Hepatocyte (in vitro differentiated cells): Measurements from ENCODE around the gene LRGUK. TPM values are rescaled to one million over a fixed set of nuclear protein-coding genes. Genes with fewer than 3 reads are reported as not detected.

ENCODE experiments used
- DNase-seq: peaks from one replicate; pipeline ENCODE4 v3.0.0-alpha.2; 2016; ENCODE audit warnings: low spot score
- H2AFZ ChIP-seq: fragments of 200-600 bp; sonication (generic); 2 replicates; pipeline ENCODE4 v1.6.0; 2016; ENCODE audit warnings: antibody characterized with exemption, mild to moderate bottlenecking
- H3K27ac ChIP-seq: fragments of 200-600 bp; sonication (generic); 2 replicates; pipeline ENCODE4 v1.5.1; 2016; ENCODE audit warnings: mild to moderate bottlenecking
- H3K27me3 ChIP-seq: fragments of 200-600 bp; sonication (generic); 2 replicates; pipeline ENCODE4 v1.6.1; 2016
- H3K36me3 ChIP-seq: fragments of 200-600 bp; sonication (generic); replicated peaks from 2 replicates; pipeline ENCODE4 v1.5.1; 2016; ENCODE audit warnings: low read depth; ENCODE audit not compliant: insufficient read depth
- H3K4me1 ChIP-seq: fragments of 200-600 bp; sonication (generic); 2 replicates; pipeline ENCODE4 v1.5.1; 2016; ENCODE audit warnings: mild to moderate bottlenecking, moderate library complexity; ENCODE audit not compliant: insufficient read depth
- H3K4me2 ChIP-seq: fragments of 200-600 bp; sonication (generic); 2 replicates; pipeline ENCODE4 v1.6.0; 2016
- H3K4me3 ChIP-seq: fragments of 200-600 bp; sonication (generic); 2 replicates; pipeline ENCODE4 v1.5.1; 2016; ENCODE audit warnings: mild to moderate bottlenecking
- H3K79me2 ChIP-seq: fragments of 200-600 bp; sonication (generic); 2 replicates; pipeline ENCODE4 v1.6.0; 2017; ENCODE audit warnings: mild to moderate bottlenecking
- H3K9me2 ChIP-seq: fragments of 200-600 bp; sonication (generic); replicated peaks from 2 replicates; pipeline ENCODE4 v1.6.0; 2017; ENCODE audit warnings: mild to moderate bottlenecking; ENCODE audit not compliant: insufficient read depth
- H3K9me3 ChIP-seq: fragments of 200-600 bp; sonication (generic); 2 replicates; pipeline ENCODE4 v1.5.1; 2016; ENCODE audit warnings: low read depth, mild to moderate bottlenecking
- H4K20me1 ChIP-seq: fragments of 200-600 bp; sonication (generic); 2 replicates; pipeline ENCODE4 v1.6.0; 2016; ENCODE audit warnings: mild to moderate bottlenecking; ENCODE audit not compliant: insufficient read depth, poor library complexity, severe bottlenecking
- EZH2 ChIP-seq: fragments of 200-600 bp; sonication (generic); IDR thresholded peaks from 2 replicates; pipeline ENCODE4 v1.6.1; 2016; ENCODE audit warnings: antibody characterized with exemption, mild to moderate bottlenecking, borderline replicate concordance
- EZH2phosphoT487 ChIP-seq: fragments of 200-600 bp; sonication (generic); IDR thresholded peaks from one replicate; pipeline ENCODE4 v1.6.1; 2018; ENCODE audit warnings: antibody characterized with exemption, mild to moderate bottlenecking, low read depth, moderate library complexity; ENCODE audit not compliant: unreplicated experiment, severe bottlenecking
- WGBS: methylation state at CpG from one replicate; pipeline ENCODE4 v1.1.6; 2016; ENCODE audit warnings: low lambda C conversion rate; ENCODE audit errors: missing lambda C conversion rate; 5-methylcytosine and 5-hydroxymethylcytosine counted together
- polyA plus RNA-seq: library from polyadenylated mRNA; unstranded; fragments of >200 nt; fragmentation: Nextera tagmentation; extraction: Ambion mirVana; gene quantifications from 2 replicates; pipeline ENCODE4 v1.2.1, GENCODE V29; 2016
- total RNA-seq: library from RNA; depleted of rRNA; stranded (reverse); fragments of >200 nt; gene quantifications from 2 replicates; pipeline ENCODE4 v1.2.3, GENCODE V29; 2014
- TF ChIP-seq, protein P1 (sequence below): fragments of 200-600 bp; sonication (generic); IDR thresholded peaks from 2 replicates; pipeline ENCODE4 v1.5.1; 2016; ENCODE audit warnings: antibody characterized with exemption, mild to moderate bottlenecking; ENCODE audit not compliant: poor library complexity

The LRGUK gene
- total and polyA plus RNA-seq, 2 experiments from 2014 or later = 0.73 TPM; not detected in 1

- Histone ChIP-seq H3K9me2 (no peaks in the 10 kb centered on the region), H3K4me2 (no peak overlapping the region), H4K20me1 (no peaks in the 10 kb centered on the region), H3K4me3 (no peak overlapping the region), H3K27me3 (peaks cover 6% of the 10 kb centered on the region), H3K27ac (no peak overlapping the region), H3K79me2 (no peaks in the 10 kb centered on the region), H3K36me3 (no peaks in the 10 kb centered on the region), H3K4me1 (no peaks in the 10 kb centered on the region), H2AFZ (no peak overlapping the region), H3K9me3 (no peaks in the 10 kb centered on the region)
- DNase-seq = no peak
- 91% methylated on average over 2 of the region's 2 CpGs for WGBS
- no peak for TF ChIP-seq EZH2phosphoT487
- TF ChIP-seq EZH2 = no peak
- TF ChIP-seq, protein P1, sequence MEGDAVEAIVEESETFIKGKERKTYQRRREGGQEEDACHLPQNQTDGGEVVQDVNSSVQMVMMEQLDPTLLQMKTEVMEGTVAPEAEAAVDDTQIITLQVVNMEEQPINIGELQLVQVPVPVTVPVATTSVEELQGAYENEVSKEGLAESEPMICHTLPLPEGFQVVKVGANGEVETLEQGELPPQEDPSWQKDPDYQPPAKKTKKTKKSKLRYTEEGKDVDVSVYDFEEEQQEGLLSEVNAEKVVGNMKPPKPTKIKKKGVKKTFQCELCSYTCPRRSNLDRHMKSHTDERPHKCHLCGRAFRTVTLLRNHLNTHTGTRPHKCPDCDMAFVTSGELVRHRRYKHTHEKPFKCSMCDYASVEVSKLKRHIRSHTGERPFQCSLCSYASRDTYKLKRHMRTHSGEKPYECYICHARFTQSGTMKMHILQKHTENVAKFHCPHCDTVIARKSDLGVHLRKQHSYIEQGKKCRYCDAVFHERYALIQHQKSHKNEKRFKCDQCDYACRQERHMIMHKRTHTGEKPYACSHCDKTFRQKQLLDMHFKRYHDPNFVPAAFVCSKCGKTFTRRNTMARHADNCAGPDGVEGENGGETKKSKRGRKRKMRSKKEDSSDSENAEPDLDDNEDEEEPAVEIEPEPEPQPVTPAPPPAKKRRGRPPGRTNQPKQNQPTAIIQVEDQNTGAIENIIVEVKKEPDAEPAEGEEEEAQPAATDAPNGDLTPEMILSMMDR = no peak
These were observed 153.4 kb downstream of the LRGUK start for GRCh38 chr7:134280508-134280907.

DNA sequence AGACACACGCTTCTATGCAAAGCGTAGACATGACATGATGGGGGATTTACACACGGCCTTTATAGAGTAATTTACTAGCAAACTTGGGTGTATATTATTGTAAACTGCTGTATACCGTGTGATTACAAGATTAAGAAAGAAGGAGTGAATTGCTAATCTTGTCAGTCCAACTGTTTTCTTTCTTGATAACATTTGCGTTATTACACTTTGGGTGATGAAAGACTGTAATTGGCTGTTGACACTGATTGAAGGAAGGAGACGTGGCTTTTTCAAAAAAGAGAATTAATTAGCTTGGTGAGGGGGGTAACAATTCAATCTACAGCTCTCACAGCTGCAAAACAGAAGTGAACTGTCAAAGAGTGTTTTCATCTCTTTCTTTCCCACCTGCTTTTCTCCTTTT lies 156.9 kb downstream of the LRGUK start:
- no peak overlapping the region for H3K4me2 ChIP-seq
- no peak for DNase-seq
- TF ChIP-seq EZH2phosphoT487 (no peak), EZH2 (no peak)
- TF ChIP-seq, protein P1 = no peak
- H3K4me1 ChIP-seq = no peaks in the 10 kb centered on the region
- no peaks in the 10 kb centered on the region for H3K36me3 ChIP-seq
- 77% methylated on average over 6 of the region's 6 CpGs for WGBS
- no peaks in the 10 kb centered on the region for H4K20me1 ChIP-seq
- H3K9me2 ChIP-seq = no peaks in the 10 kb centered on the region
- no peaks in the 10 kb centered on the region for H3K9me3 ChIP-seq
- no peak overlapping the region for H2AFZ ChIP-seq
- no peaks in the 10 kb centered on the region for H3K79me2 ChIP-seq
- no peak overlapping the region for H3K27ac ChIP-seq
- H3K27me3 ChIP-seq = peaks cover 6% of the 10 kb centered on the region
- H3K4me3 ChIP-seq = no peak overlapping the region

- peaks cover under 1% of the 10 kb centered on the region for H3K27me3 ChIP-seq
- no peak overlapping the region for H2AFZ ChIP-seq
- H3K9me2 ChIP-seq = no peaks in the 10 kb centered on the region
- 94% methylated on average over 3 of the region's 3 CpGs for WGBS
- no peaks in the 10 kb centered on the region for H4K20me1 ChIP-seq
- peaks cover 1% of the 10 kb centered on the region for H3K4me1 ChIP-seq
- no peak overlapping the region for H3K4me2 ChIP-seq
- no peak for DNase-seq
- H3K79me2 ChIP-seq = no peaks in the 10 kb centered on the region
- H3K9me3 ChIP-seq = no peaks in the 10 kb centered on the region
- H3K27ac ChIP-seq = no peak overlapping the region
- TF ChIP-seq EZH2phosphoT487 (no peak), EZH2 (no peak)
- TF ChIP-seq, protein P1 = no peak
- H3K36me3 ChIP-seq = no peaks in the 10 kb centered on the region
- no peak overlapping the region for H3K4me3 ChIP-seq
These were observed 157.8 kb downstream of the LRGUK start for GRCh38 chr7:134284952-134285351.
